Activated effector memory CD4-positive, alpha-beta T cell treated with Interleukin-2 at 50 U/mL for 16 hours (primary cell): ENCODE data around the gene FRMD4A.
"Not testable (repeated sequence)": the region's sequence is repeated elsewhere in the genome, so short reads cannot be mapped to it uniquely, and the experiment has no call there.

Experiments
- DNase-seq: peaks from one replicate; pipeline ENCODE4 v3.0.0-alpha.2; 2020

Gene FRMD4A

DNA sequence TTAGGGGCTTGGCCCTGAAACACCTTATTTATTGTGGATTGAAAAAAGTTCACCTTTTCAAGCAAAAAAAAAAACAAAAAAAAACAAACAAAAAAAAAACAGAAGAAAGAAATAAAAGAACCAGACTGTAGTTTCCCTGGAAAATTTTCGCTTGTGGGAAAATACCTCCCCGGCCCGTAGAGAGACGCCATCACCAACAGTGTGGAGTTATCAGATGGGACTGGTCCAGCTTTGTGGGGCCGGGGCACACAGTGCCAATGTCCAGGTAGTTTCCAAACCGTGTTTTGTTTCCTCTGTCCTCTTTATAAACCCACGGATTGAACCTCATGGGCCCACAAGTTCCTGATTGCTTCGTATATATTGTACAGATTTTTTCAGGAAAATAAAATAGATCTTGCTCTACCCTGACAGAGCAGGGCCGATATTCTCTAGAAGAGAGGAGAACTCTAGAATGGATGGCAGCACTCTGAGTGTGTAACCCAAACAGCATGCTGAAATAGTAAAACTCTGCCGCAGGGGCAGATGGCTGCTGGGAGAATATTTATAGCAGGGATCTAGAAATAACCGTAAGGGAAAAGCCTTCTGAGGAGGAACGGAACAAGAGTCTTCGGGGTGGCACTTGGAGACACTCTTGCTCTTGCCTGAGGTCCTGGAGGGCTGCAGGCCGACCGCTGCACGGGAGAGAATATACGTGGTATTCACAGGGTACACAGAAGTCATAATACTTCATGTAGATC lies 241.0 kb downstream of the FRMD4A start:
- no peak for DNase-seq

GRCh38 chr10:14087566-14087965 lies 243.2 kb downstream of the FRMD4A start:
- DNase-seq = no peak

DNA sequence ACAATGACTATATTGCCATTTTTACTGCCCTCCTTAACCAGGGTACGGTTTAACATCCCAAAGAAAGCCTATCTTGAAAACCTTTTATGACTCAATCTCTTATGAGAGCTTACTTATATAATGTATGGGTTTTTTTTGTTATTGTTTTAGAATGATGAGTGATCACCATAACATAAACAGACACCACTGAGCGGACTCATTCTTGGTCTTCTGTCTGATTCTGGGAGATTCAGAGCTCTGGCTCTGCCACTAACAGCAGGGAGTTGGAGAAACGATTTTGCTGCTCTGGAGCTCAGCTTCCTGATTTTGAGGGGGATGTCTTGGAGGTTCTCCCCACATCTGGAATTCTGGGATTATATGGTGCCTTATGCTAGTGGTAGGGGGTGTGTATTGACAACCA lies 244.1 kb downstream of the FRMD4A start:
- DNase-seq = no peak

- DNase-seq = no peak
These were observed 245.8 kb downstream of the FRMD4A start for GRCh38 chr10:14084875-14085274.

DNA sequence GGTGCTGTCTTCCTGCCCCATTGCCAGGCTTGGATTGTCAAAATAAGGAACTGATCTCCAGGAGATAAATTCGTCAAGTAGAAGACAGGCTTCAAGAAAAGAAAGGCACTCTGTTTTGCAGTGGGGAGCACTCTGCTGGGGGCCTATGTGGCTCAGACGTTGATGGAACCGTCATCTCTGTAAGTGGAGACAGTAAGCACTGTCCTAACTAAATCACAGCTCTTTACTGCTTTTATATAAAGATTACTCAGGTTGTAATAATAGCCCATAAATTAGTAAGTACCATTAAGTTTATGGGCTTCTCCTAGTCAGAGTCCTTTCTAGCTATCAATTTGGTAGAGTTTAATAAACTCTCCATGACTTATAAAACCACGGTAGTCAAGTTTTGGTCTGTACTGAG lies 249.9 kb downstream of the FRMD4A start:
- no peak for DNase-seq

DNA sequence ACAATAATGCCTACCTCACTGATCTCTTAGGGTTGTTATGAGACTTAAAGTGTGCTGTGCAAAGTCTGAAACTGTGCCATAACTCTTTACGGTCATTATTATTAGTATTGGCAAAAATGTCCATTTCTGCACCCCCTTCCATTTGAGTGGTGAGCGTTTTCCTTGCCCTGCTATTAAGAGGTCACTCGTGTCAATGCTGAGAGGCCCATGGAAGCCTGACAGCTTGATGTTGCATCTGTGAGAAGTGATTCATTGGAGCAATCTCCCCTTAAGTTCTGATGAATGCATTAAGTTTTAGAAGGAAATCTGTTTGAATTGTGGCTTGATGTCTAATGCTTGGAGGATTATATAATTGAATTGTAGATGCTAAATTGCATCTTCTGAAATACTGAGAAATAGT lies 253.3 kb downstream of the FRMD4A start:
- no peak for DNase-seq

DNA sequence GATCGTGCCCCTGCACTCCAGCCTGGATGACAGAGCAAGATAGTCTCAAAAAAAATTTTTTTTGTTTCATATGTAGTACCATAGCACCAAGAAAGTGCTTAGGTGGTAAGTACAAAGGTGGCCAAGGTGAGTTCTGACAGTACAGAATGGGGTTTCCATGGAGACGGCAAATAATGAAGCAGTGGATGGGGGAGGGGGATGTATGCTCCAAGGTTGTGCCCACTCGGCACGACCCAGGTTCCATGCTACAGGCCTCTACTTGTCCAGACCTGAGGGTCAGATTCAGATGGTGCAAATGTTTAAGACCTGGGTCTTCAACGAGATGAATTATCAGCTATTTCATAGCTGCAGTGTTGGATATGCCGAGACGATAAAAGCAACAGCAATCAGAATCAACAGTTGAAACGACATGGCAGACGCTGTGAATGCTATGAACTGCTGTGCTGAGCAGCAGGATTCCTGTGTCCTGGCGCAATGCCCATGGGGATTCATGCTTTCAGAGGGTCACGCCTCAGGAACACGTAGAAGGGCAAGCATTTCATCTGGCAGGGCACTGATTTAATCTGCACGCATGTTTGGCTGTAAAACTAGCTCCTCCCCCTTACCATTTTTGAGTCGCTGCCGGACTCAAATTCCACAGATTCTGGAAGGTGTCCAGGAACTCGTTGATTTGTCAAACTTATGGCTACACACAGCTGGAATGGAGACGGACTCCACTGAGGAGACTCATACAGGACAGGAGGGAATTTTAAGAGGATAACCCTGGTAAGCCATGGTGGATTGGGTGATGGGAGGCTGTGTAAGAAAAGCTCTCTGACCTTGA lies 256.5 kb downstream of the FRMD4A start:
- DNase-seq = no peak

- no peak for DNase-seq
These were observed 258.2 kb downstream of the FRMD4A start for GRCh38 chr10:14072541-14072940.

GRCh38 chr10:14071956-14072355 lies 258.8 kb downstream of the FRMD4A start:
- no peak for DNase-seq

DNA sequence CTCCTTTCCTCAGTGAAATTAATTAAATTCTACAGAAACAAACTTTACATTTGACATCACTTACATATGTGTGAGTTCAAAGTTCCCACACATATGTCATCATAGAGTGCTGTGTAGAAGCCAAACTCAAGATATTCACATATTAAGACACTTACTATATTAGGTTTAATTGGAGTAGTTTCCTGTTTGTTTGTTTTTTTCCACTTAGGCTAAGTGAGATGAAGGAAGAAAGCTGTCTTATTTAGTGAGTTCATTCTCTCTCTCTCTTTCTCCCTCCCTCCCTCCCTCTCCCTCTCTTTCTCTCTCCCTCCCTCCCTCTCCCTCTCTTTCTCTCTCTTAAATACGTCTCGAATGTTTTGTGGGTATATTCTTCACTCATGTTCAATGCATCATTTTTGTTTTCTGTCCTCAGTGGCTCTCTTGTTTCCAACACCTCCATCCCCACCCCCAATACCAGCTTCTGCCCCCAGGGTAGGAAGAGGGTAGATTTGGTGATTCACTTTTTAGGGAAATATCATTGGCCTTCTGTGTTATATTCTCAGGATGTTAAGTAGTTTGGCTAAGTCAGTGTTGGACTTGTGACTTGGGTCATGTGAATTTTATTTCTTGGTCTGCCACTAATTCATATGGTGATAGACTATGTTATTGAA lies 262.0 kb downstream of the FRMD4A start:
- DNase-seq = no peak

DNA sequence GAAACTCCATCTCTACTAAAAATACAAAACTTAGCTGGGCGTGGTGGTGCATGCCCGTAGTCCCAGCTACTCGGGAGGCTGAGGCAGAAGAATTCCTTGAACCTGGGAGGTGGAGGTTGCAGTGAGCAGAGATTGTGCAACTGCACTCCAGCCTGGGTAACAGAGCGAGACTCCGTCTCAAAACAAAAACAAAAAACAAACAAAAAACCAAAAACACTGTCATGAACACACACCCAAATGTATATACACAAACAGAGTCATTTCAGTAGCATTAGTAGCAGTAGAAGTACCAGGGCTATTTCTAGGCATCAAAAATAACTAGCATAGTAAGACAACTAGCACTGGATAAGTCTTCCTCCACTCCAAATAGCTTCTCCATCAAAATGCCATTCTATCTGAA lies 263.1 kb downstream of the FRMD4A start:
- DNase-seq = not testable (repeated sequence)

DNA sequence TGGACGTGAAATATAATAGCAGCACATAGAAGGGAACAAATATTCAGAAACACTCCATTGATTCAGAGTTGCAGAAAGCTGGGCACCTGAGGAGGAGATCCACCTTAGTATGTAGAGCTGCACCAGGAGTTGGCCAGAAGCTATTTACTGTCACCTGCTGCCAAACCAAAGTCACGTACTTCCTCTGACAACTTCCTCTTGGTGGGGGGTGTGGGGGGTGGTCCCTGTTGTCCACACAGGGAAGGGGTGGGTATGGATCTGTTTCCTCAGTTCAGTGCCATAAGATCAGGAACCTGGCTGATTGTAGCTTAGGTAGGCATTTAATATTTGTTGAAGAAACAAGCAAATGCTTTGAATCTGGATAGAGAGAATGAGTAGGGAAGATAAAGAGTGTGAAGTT lies 264.6 kb downstream of the FRMD4A start:
- DNase-seq = no peak

GRCh38 chr10:14063531-14064285 lies 267.0 kb downstream of the FRMD4A start:
- no peak for DNase-seq

DNA sequence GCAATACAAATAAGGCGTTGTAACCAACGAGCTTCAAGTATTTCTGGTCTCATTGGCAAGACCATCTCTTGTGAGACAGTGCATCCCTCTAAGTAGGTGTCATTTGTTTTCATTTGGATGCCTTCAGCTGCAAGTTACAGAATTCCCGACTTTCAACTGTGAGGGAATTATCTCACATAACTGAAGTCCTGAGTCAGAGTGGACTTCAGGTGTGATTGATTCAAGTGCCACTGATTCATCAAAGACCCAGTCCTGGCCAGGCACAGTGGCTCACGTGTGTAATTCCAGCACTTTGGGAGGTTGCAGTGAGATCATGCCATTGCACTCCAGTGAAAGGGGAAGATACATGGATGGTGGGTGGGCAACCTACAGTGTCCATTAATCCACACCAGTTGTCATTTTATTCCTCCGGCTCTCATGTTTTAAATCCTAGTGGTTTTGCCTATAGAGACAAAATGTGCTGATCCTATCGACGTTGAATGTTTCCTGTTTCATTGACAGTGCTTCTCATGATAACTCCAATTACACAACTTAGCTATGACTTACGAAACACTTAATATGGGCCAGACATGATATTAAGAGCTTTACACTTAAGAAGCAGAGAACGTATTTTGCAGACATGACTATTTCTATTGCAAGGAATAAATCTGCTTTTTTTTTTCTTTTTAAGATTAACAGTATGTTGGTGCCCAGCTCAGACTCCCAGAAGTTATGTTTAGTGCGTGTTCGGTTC lies 268.0 kb downstream of the FRMD4A start:
- DNase-seq = no peak

- no peak for DNase-seq
These were observed 270.2 kb downstream of the FRMD4A start for GRCh38 chr10:14060320-14061070.

DNA sequence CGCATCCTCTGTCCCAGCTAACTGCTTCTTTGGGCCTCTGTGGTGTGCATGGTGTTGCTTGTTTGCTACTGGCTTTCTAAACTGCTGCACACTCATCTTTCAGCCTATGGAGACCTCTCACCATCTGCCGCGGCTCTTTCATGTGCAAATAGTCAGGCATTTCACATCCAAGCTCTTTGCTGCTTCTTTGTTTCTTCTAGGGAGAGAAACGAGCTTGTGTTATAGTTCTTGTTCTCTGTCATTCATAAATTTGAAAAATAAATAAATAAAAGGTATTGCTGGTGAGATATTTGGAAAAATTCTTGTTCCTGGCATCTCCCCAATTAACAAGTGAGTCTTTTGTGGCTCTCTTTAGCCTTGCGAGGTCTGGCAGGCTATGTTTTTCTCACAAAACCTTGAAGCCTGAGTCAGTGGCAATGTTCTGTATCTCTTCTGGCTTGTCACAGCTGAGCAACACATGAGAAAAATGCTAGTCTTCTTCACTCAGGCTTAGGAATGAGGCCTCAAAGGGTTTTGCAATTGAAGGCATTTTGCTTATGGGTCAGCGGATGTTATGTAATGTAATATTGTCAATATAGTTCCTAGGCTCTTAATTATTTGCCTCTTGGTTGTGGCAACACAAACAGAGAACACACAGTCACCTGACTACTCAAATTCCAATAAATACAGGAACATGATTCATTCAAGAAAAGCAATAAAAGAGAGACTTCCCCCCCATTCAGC lies 274.0 kb downstream of the FRMD4A start:
- no peak for DNase-seq

DNA sequence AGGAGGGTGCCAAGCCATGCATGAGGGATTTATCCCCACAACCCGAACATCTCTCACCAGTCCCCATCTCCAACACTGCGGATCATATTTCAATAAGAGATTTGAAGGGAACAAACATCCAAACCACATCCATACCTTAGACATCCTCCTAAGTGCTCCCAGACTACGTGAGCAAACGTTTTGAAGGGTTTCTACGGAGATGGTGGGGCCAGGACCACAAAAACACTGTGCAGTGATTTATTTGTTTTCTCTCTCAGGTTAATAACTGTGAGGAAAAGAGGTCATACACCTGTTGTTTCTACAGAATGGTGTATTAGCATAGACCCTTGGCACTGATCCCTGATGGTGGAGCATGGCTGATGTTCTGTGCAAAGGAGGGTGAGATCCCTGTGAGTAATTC lies 277.8 kb downstream of the FRMD4A start:
- no peak for DNase-seq

DNA sequence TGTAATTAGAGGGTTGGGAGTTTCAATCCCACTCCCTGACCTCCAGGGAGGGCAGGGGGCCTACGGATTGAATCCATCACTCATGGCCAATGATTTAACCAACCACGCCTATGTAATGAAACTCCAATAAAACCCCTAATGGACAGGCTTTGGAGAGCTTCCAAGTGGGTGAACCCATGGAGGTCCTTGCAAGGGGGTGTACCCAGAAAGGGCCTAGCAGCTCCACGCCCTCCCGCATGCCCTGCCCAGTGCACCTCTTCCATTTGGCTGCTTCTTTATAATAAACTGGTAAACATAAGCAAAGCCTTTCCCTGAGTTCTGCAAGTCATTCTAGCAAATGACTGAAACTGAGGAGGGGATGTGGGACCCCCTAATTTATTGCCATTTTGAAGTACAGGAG lies 280.1 kb downstream of the FRMD4A start:
- DNase-seq = no peak

- DNase-seq = no peak
These were observed 281.7 kb downstream of the FRMD4A start for GRCh38 chr10:14048930-14049613.

GRCh38 chr10:14047431-14047830 lies 283.3 kb downstream of the FRMD4A start:
- DNase-seq = no peak
